ENCODE data around the gene COX5A. TPM values are rescaled to one million over a fixed set of nuclear protein-coding genes. Genes with fewer than 3 reads are reported as not detected.
"Not testable (repeated sequence)": the region's sequence is repeated elsewhere in the genome, so short reads cannot be mapped to it uniquely, and the experiment has no call there.

Gene COX5A
- total RNA-seq, 2 donors from 2014 or later = 817 to 989 TPM

- intact Hi-C loops (cut with DNase I) = not testable (repeated sequence)
Measured at GRCh38 chr15:74887537-74888193, 50.2 kb downstream of the COX5A start.

GRCh38 chr15:74885461-74885860, 52.4 kb downstream of the COX5A start:
- ATAC-seq (no peak), DNase-seq (no peak)
- intact Hi-C loops (cut with DNase I) = no loop called here

More at GRCh38 chr15:74887537-74888193, 50.2 kb downstream of the COX5A start:
- DNase-seq, ATAC-seq: not testable (repeated sequence)

GRCh38 chr15:74884428-74885223, 53.2 kb downstream of the COX5A start:
- no peak for DNase-seq
- no peak for ATAC-seq
- intact Hi-C loops (cut with DNase I) = no loop called here

- no peak for ATAC-seq
- DNase-seq = no peak
Measured at GRCh38 chr15:74882528-74882927, 55.3 kb downstream of the COX5A start.

GRCh38 chr15:74878273-74878672, 59.6 kb downstream of the COX5A start:
- no peak for ATAC-seq
- DNase-seq = no peak
- intact Hi-C loops (cut with DNase I) = no loop called here

More at GRCh38 chr15:74882528-74882927, 55.3 kb downstream of the COX5A start:
- intact Hi-C loops (cut with DNase I) = no loop called here

GRCh38 chr15:74873756-74874424, 64.0 kb downstream of the COX5A start:
- DNase-seq (no peak), ATAC-seq (peak; percentile 5 to 10)
- intact Hi-C loops (cut with DNase I) = no loop called here

GRCh38 chr15:74873036-74873755, 64.7 kb downstream of the COX5A start, which contains the start of gene SCAMP2:
Gene SCAMP2 (minus strand): TSS chr15:74873365. CDS start chr15:74873255, 110 bp downstream.
- peak; percentile 97 for DNase-seq
- intact Hi-C loops (cut with DNase I) = no loop called here
- ATAC-seq = peak; percentile 93 to 96

GRCh38 chr15:74872702-74873035, 65.2 kb downstream of the COX5A start:
- ATAC-seq = no peak
- DNase-seq = no peak
- intact Hi-C loops (cut with DNase I) = no loop called here

- DNase-seq = no peak
- intact Hi-C loops (cut with DNase I) = no loop called here
Measured at GRCh38 chr15:74870436-74871215, 67.2 kb downstream of the COX5A start.

More at GRCh38 chr15:74870436-74871215, 67.2 kb downstream of the COX5A start:
- no peak for ATAC-seq

Other genes with a start within 250 kb of the COX5A start
- gene EDC3, start 242.0 kb downstream of the COX5A start, total RNA-seq = 10 to 100 TPM; 19.7 to 19.8 TPM
- gene CYP1A1, start 212.5 kb downstream of the COX5A start, total RNA-seq = under 1 TPM; 0.16 to 0.32 TPM
- gene CYP1A2, start 189.2 kb downstream of the COX5A start, total RNA-seq = under 1 TPM in 1 of 2 donors, not detected in 1; 0.12 TPM
- gene CSK, start 156.0 kb downstream of the COX5A start, total RNA-seq = 10 to 100 TPM; 49.7 to 59.2 TPM
- gene LMAN1L, start 125.2 kb downstream of the COX5A start, total RNA-seq = 100 to 1,000 TPM in 1 of 2 donors, 10 to 100 TPM in 1; 72.9 to 110 TPM
- gene CPLX3, start 111.4 kb downstream of the COX5A start, total RNA-seq = 10 to 100 TPM; 11.0 to 24.5 TPM
- 10 to 100 TPM; 35.3 to 41.4 TPM for gene ULK3, start 94.9 kb downstream of the COX5A start, total RNA-seq
- 10 to 100 TPM; 63.4 to 65.2 TPM for gene SCAMP2, start 64.7 kb downstream of the COX5A start, total RNA-seq
- gene MPI, start 48.0 kb downstream of the COX5A start, total RNA-seq = 10 to 100 TPM; 37.6 to 42.1 TPM
- gene FAM219B, start 31.2 kb downstream of the COX5A start, total RNA-seq = 100 to 1,000 TPM in 1 of 2 donors, 10 to 100 TPM in 1; 91.2 to 117 TPM
- gene RPP25, start 18.7 kb upstream of the COX5A start, total RNA-seq = 1 to 10 TPM; 6.3 to 6.6 TPM
- 1 to 10 TPM; 4.5 to 5.7 TPM for gene SCAMP5, start 57.5 kb upstream of the COX5A start, total RNA-seq
- 1 to 10 TPM; 5.9 to 6.8 TPM for gene PPCDC, start 85.5 kb upstream of the COX5A start, total RNA-seq